H1 (cell line): ENCODE measurements around the gene STOML1. TPM values are rescaled to one million over a fixed set of nuclear protein-coding genes. Genes with fewer than 3 reads are reported as not detected.
A peak's percentile ranks its signal among the peaks of the same experiment; 100 is the strongest.

Experiments used
- CTCF ChIA-PET: fragments of 300-600 bp; sonication (Branson Sonifier 250); formaldehyde crosslinking; loops from one replicate; lab custom pipeline; 2021; ENCODE audit not compliant: partially characterized antibody; lab: Charles Lee
- POLR2A ChIA-PET: fragments of 300-600 bp; sonication (Branson Sonifier 250); formaldehyde crosslinking; loops from one replicate; lab custom pipeline; 2021; ENCODE audit warnings: inconsistent platforms; ENCODE audit not compliant: partially characterized antibody; lab: Charles Lee
- DNase-seq, 2 experiments: peaks; one replicate each; pipeline versions ENCODE4 v3.0.0 to v3.0.0-alpha.2; 2010 to 2022; ENCODE audit warnings: low spot score in 2 of 2, low read depth in 1 of 2, mixed read lengths in 1 of 2
- FAIRE-seq: peaks from 2 replicates; lab custom pipeline; 2011; peaks lifted over from hg19 to GRCh38; lab: Jason Lieb, UNC
- H2AFZ ChIP-seq: 2 replicates; pipeline ENCODE4 v1.8.1; 2012; ENCODE audit warnings: low read length, inconsistent platforms
- H2AK5ac ChIP-seq: 2 replicates; pipeline ENCODE4 v1.6.1; 2013; ENCODE audit warnings: low read depth, low read length
- H2BK120ac ChIP-seq: replicated peaks from 2 replicates; pipeline ENCODE3; 2013; ENCODE audit warnings: low read depth, low read length, inconsistent platforms
- H2BK12ac ChIP-seq: 2 replicates; pipeline ENCODE4 v1.6.1; 2013; ENCODE audit warnings: low read depth, low read length
- H2BK15ac ChIP-seq: 2 replicates; pipeline ENCODE4 v1.6.1; 2013; ENCODE audit warnings: low read length
- H2BK20ac ChIP-seq: 2 replicates; pipeline ENCODE4 v1.6.1; 2013; ENCODE audit warnings: low read length
- H2BK5ac ChIP-seq: 2 replicates; pipeline ENCODE4 v1.6.1; 2013; ENCODE audit warnings: low read depth, low read length
- H3K14ac ChIP-seq: 2 replicates; pipeline ENCODE4 v1.6.1; 2013; ENCODE audit warnings: inconsistent platforms; ENCODE audit not compliant: insufficient read length
- H3K18ac ChIP-seq: 2 replicates; pipeline ENCODE4 v1.6.1; 2013; ENCODE audit warnings: low read length; ENCODE audit errors: extremely low read depth
- H3K23ac ChIP-seq: 2 replicates; pipeline ENCODE4 v1.6.1; 2013; ENCODE audit warnings: inconsistent platforms; ENCODE audit not compliant: insufficient read length
- H3K23me2 ChIP-seq: 2 replicates; pipeline ENCODE4 v1.6.1; 2013; ENCODE audit warnings: low read depth, low read length
- H3K27ac ChIP-seq: 2 replicates; pipeline ENCODE4 v1.6.1; 2011; ENCODE audit warnings: low read depth, low read length, inconsistent platforms
- H3K27me3 ChIP-seq, 4 experiments: replicated peaks in 1 of 4; 1 replicate in 1 of 4; 2 replicates in 3 of 4; pipeline versions ENCODE4 v1.6.1 to v1.8.1; 2011 to 2013; ENCODE audit warnings: low read length in 3 of 4, mild to moderate bottlenecking in 3 of 4, inconsistent platforms in 2 of 4, mixed read lengths in 2 of 4, moderate library complexity in 1 of 4; ENCODE audit not compliant: control insufficient read depth in 3 of 4, insufficient read depth in 3 of 4; ENCODE audit errors: extremely low read depth in 1 of 4
- H3K36me3 ChIP-seq, 4 experiments: 2 replicates each; pipeline versions ENCODE4 v1.6.1 to v1.8.1; 2011 to 2013; ENCODE audit warnings: mild to moderate bottlenecking in 4 of 4, low read length in 3 of 4, moderate library complexity in 2 of 4, control low read depth in 1 of 4, inconsistent platforms in 1 of 4; ENCODE audit not compliant: insufficient read depth in 4 of 4, control insufficient read depth in 2 of 4
- H3K4ac ChIP-seq: replicated peaks from 2 replicates; pipeline ENCODE3; 2013; ENCODE audit warnings: low read length, low read depth, mixed read lengths, inconsistent platforms; ENCODE audit not compliant: insufficient read length
- H3K4me1 ChIP-seq, 4 experiments: replicated peaks in 1 of 4; 1 replicate in 1 of 4; 2 replicates in 3 of 4; pipeline versions ENCODE4 v1.6.1 to v1.8.1; 2011 to 2013; ENCODE audit warnings: low read length in 3 of 4, inconsistent platforms in 2 of 4, mixed read lengths in 1 of 4; ENCODE audit not compliant: insufficient read depth in 4 of 4, control insufficient read depth in 3 of 4
- H3K4me2 ChIP-seq, 2 experiments: 2 replicates each; pipeline versions ENCODE4 v1.6.1 to v1.8.1; 2011 to 2013; ENCODE audit warnings: low read depth in 2 of 2, low read length in 2 of 2, control low read depth in 1 of 2, inconsistent platforms in 1 of 2, mild to moderate bottlenecking in 1 of 2; ENCODE audit not compliant: insufficient read depth in 1 of 2
- H3K4me3 ChIP-seq, 4 experiments: fragments of 200-600, 300-600 bp in 1 of 4; sonication (generic), shearing (Covaris generic), sonication (Bioruptor Twin) in 1 of 4; 2 replicates each; pipeline versions ENCODE4 v1.5.1 to v1.8.1; 2011 to 2016; ENCODE audit warnings: low read length in 4 of 4, low read depth in 3 of 4, control low read depth in 2 of 4, inconsistent platforms in 2 of 4, mild to moderate bottlenecking in 2 of 4, mixed read lengths in 1 of 4, moderate library complexity in 1 of 4; ENCODE audit not compliant: insufficient read depth in 2 of 4; ENCODE audit errors: extremely low read depth in 1 of 4
- H3K56ac ChIP-seq: replicated peaks from 2 replicates; pipeline ENCODE3; 2013; ENCODE audit warnings: low read depth, mild to moderate bottlenecking, mixed read lengths, low read length, inconsistent platforms; ENCODE audit not compliant: insufficient read length
- H3K79me1 ChIP-seq: 2 replicates; pipeline ENCODE4 v1.6.1; 2013; ENCODE audit warnings: low read depth, low read length, control low read depth
- H3K79me2 ChIP-seq, 2 experiments: 2 replicates each; pipeline versions ENCODE4 v1.6.1 to v1.8.1; 2012 to 2013; ENCODE audit warnings: low read length in 2 of 2, mild to moderate bottlenecking in 2 of 2, inconsistent platforms in 1 of 2; ENCODE audit not compliant: insufficient read depth in 2 of 2, control insufficient read depth in 1 of 2
- H3K9ac ChIP-seq, 4 experiments: replicated peaks in 1 of 4; 1 replicate in 1 of 4; 2 replicates in 3 of 4; pipeline versions ENCODE4 v1.6.1 to v1.8.1; 2011 to 2013; ENCODE audit warnings: low read depth in 3 of 4, low read length in 3 of 4, control low read depth in 2 of 4, mild to moderate bottlenecking in 2 of 4, moderate library complexity in 2 of 4, inconsistent platforms in 1 of 4; ENCODE audit errors: extremely low read depth in 1 of 4
- H3K9me3 ChIP-seq, 2 experiments: 2 replicates each; pipeline versions ENCODE4 v1.6.1 to v1.8.1; 2012 to 2013; ENCODE audit warnings: mild to moderate bottlenecking in 2 of 2, moderate library complexity in 2 of 2, control low read depth in 1 of 2, inconsistent platforms in 1 of 2, low read depth in 1 of 2, low read length in 1 of 2, mixed read lengths in 1 of 2; ENCODE audit not compliant: insufficient read depth in 2 of 2
- H4K20me1 ChIP-seq, 2 experiments: replicated peaks in 1 of 2; 2 replicates each; pipeline versions ENCODE3 to v1.8.1; 2011 to 2013; ENCODE audit warnings: inconsistent platforms in 2 of 2, low read length in 2 of 2, mild to moderate bottlenecking in 1 of 2; ENCODE audit not compliant: insufficient read depth in 2 of 2, control insufficient read depth in 1 of 2
- H4K5ac ChIP-seq: 2 replicates; pipeline ENCODE4 v1.6.1; 2013; ENCODE audit warnings: low read length, low read depth, mixed read lengths, inconsistent platforms; ENCODE audit not compliant: insufficient read length
- H4K8ac ChIP-seq: 2 replicates; pipeline ENCODE4 v1.8.0; 2013; ENCODE audit warnings: mild to moderate bottlenecking, moderate library complexity, low read length, inconsistent platforms; ENCODE audit not compliant: insufficient read depth; ENCODE audit errors: extremely low read depth
- H4K91ac ChIP-seq: replicated peaks from 2 replicates; pipeline ENCODE3; 2013; ENCODE audit warnings: low read length, mixed read lengths, inconsistent platforms; ENCODE audit not compliant: insufficient read length
- CHD2 ChIP-seq: IDR thresholded peaks from 2 replicates; pipeline ENCODE4 v1.6.1; 2012; ENCODE audit warnings: low read length, improper control_type of control experiment
- CTCF ChIP-seq, 3 experiments: IDR thresholded peaks; 1 replicate in 2 of 3; 2 replicates in 1 of 3; pipeline versions ENCODE4 v1.5.1 to v1.6.1; 2011; ENCODE audit warnings: low read length in 3 of 3, mild to moderate bottlenecking in 3 of 3, inconsistent platforms in 2 of 3, low read depth in 1 of 3, moderate library complexity in 1 of 3; ENCODE audit not compliant: insufficient read depth in 1 of 3; ENCODE audit errors: control extremely low read depth in 1 of 3
- GABPA ChIP-seq: IDR thresholded peaks from 2 replicates; pipeline ENCODE4 v1.6.1; 2011; ENCODE audit warnings: mild to moderate bottlenecking, low read length, moderate library complexity, borderline replicate concordance; ENCODE audit not compliant: insufficient read depth
- KDM4A ChIP-seq: IDR thresholded peaks from one replicate; pipeline ENCODE4 v1.7.1; 2012; ENCODE audit warnings: low read depth, mild to moderate bottlenecking, moderate library complexity, low read length, inconsistent platforms; ENCODE audit not compliant: severe bottlenecking
- RAD21 ChIP-seq, 2 experiments: IDR thresholded peaks in 1 of 2; conservative IDR thresholded peaks in 1 of 2; 2 replicates each; pipeline ENCODE4 v1.6.1; 2011; ENCODE audit warnings: low read depth in 2 of 2, low read length in 2 of 2, improper control_type of control experiment in 1 of 2, inconsistent platforms in 1 of 2, mild to moderate bottlenecking in 1 of 2, moderate library complexity in 1 of 2
- TAF7 ChIP-seq: optimal IDR thresholded peaks from 2 replicates; pipeline ENCODE3; 2011; ENCODE audit warnings: low read depth, mild to moderate bottlenecking, inconsistent platforms, low read length, moderate library complexity, borderline replicate concordance
- TCF12 ChIP-seq: IDR thresholded peaks from 2 replicates; pipeline ENCODE4 v1.6.1; 2011; ENCODE audit warnings: low read depth, mild to moderate bottlenecking, low read length
- WGBS, 2 experiments: shearing (Covaris generic) in 1 of 2; methylation state at CpG; one replicate each; pipeline versions ENCODE4 v1.1.6 to v1.1.7; 2013 to 2015; ENCODE audit warnings: low lambda C conversion rate in 2 of 2, mixed read lengths in 2 of 2, inconsistent platforms in 1 of 2, low coverage in 1 of 2, missing lambda C conversion rate in 1 of 2; ENCODE audit not compliant: insufficient replicate concordance in 2 of 2, insufficient coverage in 1 of 2, insufficient read length in 1 of 2; ENCODE audit errors: extremely low coverage in 1 of 2, missing lambda C conversion rate in 1 of 2; 5-methylcytosine and 5-hydroxymethylcytosine counted together
- polyA plus RNA-seq, 7 experiments: library from polyadenylated mRNA; depleted of rRNA in 3 of 7; stranded (reverse) in 5 of 7; unstranded in 2 of 7; fragments of >200 nt in 5 of 7; fragments of 200-250 nt in 2 of 7; gene quantifications; 1 replicate in 5 of 7; 2 replicates in 1 of 7; 4 replicates in 1 of 7; pipeline versions ENCODE4 v1.2.1 to v1.2.3, GENCODE V29; 2011 to 2013; ENCODE audit warnings: missing spikeins in 2 of 7, mixed read lengths in 2 of 7
- total RNA-seq: library from RNA; stranded (reverse); fragmentation: NEBNext Ultra II Directional; extraction: Animal tissue kit (Norgen Biotek cat#: 25700); gene quantifications from 2 replicates; pipeline ENCODE4 v1.2.1, GENCODE V29; 2021

STOML1 gene
- total and polyA plus RNA-seq, 2 of the 8 experiments (the other 6 are each of a cell fraction or from before 2014, with no cell fraction given) = 2.6 to 3.2 TPM

DNA sequence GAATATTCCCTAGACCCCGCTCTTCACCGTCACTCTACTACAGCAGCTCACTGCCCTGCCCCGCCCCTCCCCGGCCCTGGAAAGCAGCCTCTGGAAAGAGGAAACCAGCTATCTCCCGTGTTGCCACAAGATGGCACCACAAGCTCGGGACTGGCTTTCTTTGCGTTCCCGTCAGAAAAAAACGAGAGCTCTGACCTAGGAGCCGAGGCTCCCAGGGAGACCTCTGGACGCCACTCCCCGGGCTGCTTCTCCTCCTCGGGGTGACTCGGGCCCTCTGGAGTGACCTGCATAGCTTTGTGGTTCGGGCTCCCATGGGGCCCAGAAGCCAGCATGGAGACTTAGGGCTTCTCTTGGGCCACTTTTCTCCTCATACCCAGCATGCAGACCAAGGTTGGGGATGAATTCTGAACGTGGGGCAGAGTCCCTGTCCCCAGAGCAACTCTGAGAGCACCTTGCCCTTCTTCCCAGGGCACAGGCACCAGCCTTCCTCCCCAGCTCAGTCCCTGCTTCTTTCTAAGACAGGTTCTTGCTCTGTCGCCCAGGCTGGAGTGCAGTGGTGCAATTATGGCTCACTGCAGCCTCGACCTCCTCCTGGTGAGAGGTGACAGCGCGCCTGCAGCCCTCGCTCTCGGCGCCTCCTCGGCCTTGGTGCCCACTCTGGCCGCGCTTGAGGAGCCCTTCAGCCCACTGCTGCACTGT is 19.0 kb downstream of the STOML1 start:
- Histone ChIP-seq H3K79me2 (no peaks in the 10 kb centered on the region), H2BK15ac (peak overlapping the region; percentile 14; the same call in 1 of the 2 replicates), H4K5ac (no peak overlapping the region), H3K9ac (no peak overlapping the region), H3K18ac (no peak overlapping the region; the same call in 1 of the 2 replicates), H2BK5ac (no peak overlapping the region), H3K56ac (no peak overlapping the region), H3K9me3 (no peaks in the 10 kb centered on the region; a peak in 1 of 4 replicates), H2BK12ac (no peak overlapping the region), H3K23ac (no peak overlapping the region), H2AK5ac (no peak overlapping the region), H3K79me1 (no peaks in the 10 kb centered on the region), H2AFZ (peak overlapping the region; percentile 98), H2BK120ac (peak overlapping the region; percentile 39), H3K4me2 (peak overlapping the region in 1 of 2 experiments; percentile 62; a peak in 3 of 4 replicates), H4K91ac (no peak overlapping the region), H4K20me1 (no peaks in the 10 kb centered on the region), H3K27me3 (peaks cover 0 to 4% (median 2%) of the 10 kb centered on the region in 4 experiments; a peak in 3 of 7 replicates), H3K27ac (no peak overlapping the region), H3K14ac (no peak overlapping the region), H2BK20ac (no peak overlapping the region), H3K4me1 (peaks cover 0 to 8% (median 2%) of the 10 kb centered on the region in 4 experiments; a peak in 4 of 7 replicates), H3K4me3 (peak overlapping the region in 1 of 4 experiments; percentile 44; a peak in 1 of 8 replicates), H3K36me3 (no peaks in the 10 kb centered on the region), H3K23me2 (no peaks in the 10 kb centered on the region), H4K8ac (peak overlapping the region; percentile 45; the same call in 1 of the 2 replicates), H3K4ac (no peak overlapping the region)
- 27% methylated on average over 20 of the region's 26 CpGs; no CpG with 5 or more reads in 1 of the 2 experiments for WGBS, 2 experiments
- POLR2A ChIA-PET = interaction anchor here (1.1 to 1.5 kb wide), 2 partner anchors 21 to 22 kb away, joined by 3 to 5 read pairs; partner anchors contain the start of gene PML
- peak; percentile 54 to 92 for DNase-seq
- FAIRE-seq = peak; percentile 52
- CTCF ChIA-PET = interaction anchor here (0.5 to 12.9 kb wide), 39 partner anchors 9 to 1981 kb away, joined by 3 to 174 read pairs (median 4); partner anchors contain the start of genes PML and STOML1
- TF ChIP-seq CTCF (IDR thresholded peaks at IDR 0.05; ENCODE audit: control extremely low read depth in 1 of 3, insufficient read depth in 1 of 3, low read depth in 1 of 3, low read length in 3 of 3) = peak; percentile 82 to 94 (median 91)
- TF ChIP-seq KDM4A = peak; percentile 45
- no peak for TF ChIP-seq CHD2
- TF ChIP-seq TAF7 = no peak
- TF ChIP-seq RAD21 (IDR thresholded peaks at IDR 0.05 in 1 of 2, conservative IDR thresholded peaks at IDR 0.05 in 1 of 2; ENCODE audit: low read depth in 2 of 2, low read length in 2 of 2) = peak; percentile 97 to 99
- TF ChIP-seq GABPA = no peak
- no peak for TF ChIP-seq TCF12
